GM18858 (cell line): ENCODE results near the gene KRTAP10-11.
"Not testable (repeated sequence)": the region's sequence is repeated elsewhere in the genome, so short reads cannot be mapped to it uniquely, and the experiment has no call there.

Experiments
- ATAC-seq: cut with Tn5 transposase; IDR thresholded peaks from one replicate; pipeline ENCODE4 v1.9.1; 2021; ENCODE audit not compliant: unreplicated experiment

KRTAP10-11 gene

GRCh38 chr21:44658913-44659595 is 12.8 kb downstream of the KRTAP10-11 start:
- no peak for ATAC-seq

- ATAC-seq, result not testable (repeated sequence)
Measured at GRCh38 chr21:44661567-44661966, 15.4 kb downstream of the KRTAP10-11 start.

GRCh38 chr21:44664691-44665090 is 18.5 kb downstream of the KRTAP10-11 start:
- no peak for ATAC-seq

- ATAC-seq, result no peak
Measured at GRCh38 chr21:44666401-44667320, 20.4 kb downstream of the KRTAP10-11 start, which contains the start of gene KRTAP12-2. KRTAP12-2 (minus strand) TSS chr21:44666927; CDS start chr21:44666886, 41 bp downstream.

GRCh38 chr21:44667612-44668011 is 21.4 kb downstream of the KRTAP10-11 start:
- no peak for ATAC-seq

GRCh38 chr21:44670642-44671432 is 24.6 kb downstream of the KRTAP10-11 start:
- ATAC-seq, result no peak

GRCh38 chr21:44671911-44672310 is 25.7 kb downstream of the KRTAP10-11 start:
- ATAC-seq, result no peak

GRCh38 chr21:44677881-44678280 is 31.7 kb downstream of the KRTAP10-11 start:
- ATAC-seq, result no peak

GRCh38 chr21:44681152-44681551 is 34.9 kb downstream of the KRTAP10-11 start:
- ATAC-seq, result no peak

GRCh38 chr21:44681861-44682579 is 35.8 kb downstream of the KRTAP10-11 start, which contains the start of gene KRTAP12-1:
KRTAP12-1 (minus strand) TSS chr21:44682163; CDS start chr21:44682123, 40 bp downstream.
- ATAC-seq, result no peak

GRCh38 chr21:44682580-44683151 is 36.5 kb downstream of the KRTAP10-11 start:
- no peak for ATAC-seq

GRCh38 chr21:44684077-44684476 is 37.9 kb downstream of the KRTAP10-11 start:
- ATAC-seq, result no peak

GRCh38 chr21:44684483-44684882 is 38.3 kb downstream of the KRTAP10-11 start:
- no peak for ATAC-seq

GRCh38 chr21:44685050-44685449 is 38.8 kb downstream of the KRTAP10-11 start:
- ATAC-seq, result not testable (repeated sequence)

GRCh38 chr21:44686000-44686781 is 40.0 kb downstream of the KRTAP10-11 start:
- ATAC-seq, result no peak

- no peak for ATAC-seq
Measured at GRCh38 chr21:44686843-44687561, 40.8 kb downstream of the KRTAP10-11 start.

GRCh38 chr21:44687671-44688070 is 41.5 kb downstream of the KRTAP10-11 start:
- no peak for ATAC-seq

GRCh38 chr21:44689740-44690139 is 43.5 kb downstream of the KRTAP10-11 start:
- ATAC-seq, result not testable (repeated sequence)

GRCh38 chr21:44691686-44692085 is 45.5 kb downstream of the KRTAP10-11 start:
- no peak for ATAC-seq
